ENCODE measurements around the gene ADAM22.

The ADAM22 gene

GRCh38 chr7:88230646-88231045, 296.6 kb downstream of the ADAM22 start:
- Histone ChIP-seq H3K9ac (ENCODE audit: low read length) (no peak overlapping the region), H3K4me2 (ENCODE audit: low read length) (no peak overlapping the region), H4K20me1 (ENCODE audit: insufficient read depth, low read length) (no peaks in the 10 kb centered on the region), H3K4me1 (ENCODE audit: low read length) (no peaks in the 10 kb centered on the region), H3K4me3 (ENCODE audit: low read length) (no peak overlapping the region), H2AFZ (ENCODE audit: low read depth, low read length) (no peak overlapping the region), H3K79me2 (ENCODE audit: low read length) (no peaks in the 10 kb centered on the region), H3K9me3 (ENCODE audit: insufficient read depth, low read length) (peaks cover 5% of the 10 kb centered on the region; the same call in 1 of the 2 replicates), H3K36me3 (replicated peaks; ENCODE audit: low read depth, low read length) (no peaks in the 10 kb centered on the region), H3K27me3 (ENCODE audit: low read depth, low read length) (no peaks in the 10 kb centered on the region), H3K27ac (ENCODE audit: low read length) (no peak overlapping the region)
- TF ChIP-seq, protein P1, sequence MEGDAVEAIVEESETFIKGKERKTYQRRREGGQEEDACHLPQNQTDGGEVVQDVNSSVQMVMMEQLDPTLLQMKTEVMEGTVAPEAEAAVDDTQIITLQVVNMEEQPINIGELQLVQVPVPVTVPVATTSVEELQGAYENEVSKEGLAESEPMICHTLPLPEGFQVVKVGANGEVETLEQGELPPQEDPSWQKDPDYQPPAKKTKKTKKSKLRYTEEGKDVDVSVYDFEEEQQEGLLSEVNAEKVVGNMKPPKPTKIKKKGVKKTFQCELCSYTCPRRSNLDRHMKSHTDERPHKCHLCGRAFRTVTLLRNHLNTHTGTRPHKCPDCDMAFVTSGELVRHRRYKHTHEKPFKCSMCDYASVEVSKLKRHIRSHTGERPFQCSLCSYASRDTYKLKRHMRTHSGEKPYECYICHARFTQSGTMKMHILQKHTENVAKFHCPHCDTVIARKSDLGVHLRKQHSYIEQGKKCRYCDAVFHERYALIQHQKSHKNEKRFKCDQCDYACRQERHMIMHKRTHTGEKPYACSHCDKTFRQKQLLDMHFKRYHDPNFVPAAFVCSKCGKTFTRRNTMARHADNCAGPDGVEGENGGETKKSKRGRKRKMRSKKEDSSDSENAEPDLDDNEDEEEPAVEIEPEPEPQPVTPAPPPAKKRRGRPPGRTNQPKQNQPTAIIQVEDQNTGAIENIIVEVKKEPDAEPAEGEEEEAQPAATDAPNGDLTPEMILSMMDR (IDR thresholded peaks at IDR 0.05; ENCODE audit: low read depth, low read length): no peak
- TF ChIP-seq EZH2phosphoT487 (IDR thresholded peaks at IDR 0.05; ENCODE audit: low read depth): no peak

GRCh38 chr7:88233828-88234227, 299.8 kb downstream of the ADAM22 start:
- TF ChIP-seq EZH2phosphoT487 (IDR thresholded peaks at IDR 0.05; ENCODE audit: low read depth): no peak
- TF ChIP-seq, protein P1 (IDR thresholded peaks at IDR 0.05; ENCODE audit: low read depth, low read length): no peak
- H3K4me2 ChIP-seq (ENCODE audit: low read length): no peak overlapping the region
- peaks cover 3% of the 10 kb centered on the region; the same call in 1 of the 2 replicates for H3K9me3 ChIP-seq (ENCODE audit: insufficient read depth, low read length)
- H3K27ac ChIP-seq (ENCODE audit: low read length): no peak overlapping the region
- H3K36me3 ChIP-seq (replicated peaks; ENCODE audit: low read depth, low read length): no peaks in the 10 kb centered on the region
- H3K4me3 ChIP-seq (ENCODE audit: low read length): no peak overlapping the region
- no peaks in the 10 kb centered on the region for H3K79me2 ChIP-seq (ENCODE audit: low read length)
- no peak overlapping the region for H3K9ac ChIP-seq (ENCODE audit: low read length)
- no peaks in the 10 kb centered on the region for H3K4me1 ChIP-seq (ENCODE audit: low read length)
- H4K20me1 ChIP-seq (ENCODE audit: insufficient read depth, low read length): no peaks in the 10 kb centered on the region
- no peaks in the 10 kb centered on the region for H3K27me3 ChIP-seq (ENCODE audit: low read depth, low read length)
- no peak overlapping the region for H2AFZ ChIP-seq (ENCODE audit: low read depth, low read length)

DNA sequence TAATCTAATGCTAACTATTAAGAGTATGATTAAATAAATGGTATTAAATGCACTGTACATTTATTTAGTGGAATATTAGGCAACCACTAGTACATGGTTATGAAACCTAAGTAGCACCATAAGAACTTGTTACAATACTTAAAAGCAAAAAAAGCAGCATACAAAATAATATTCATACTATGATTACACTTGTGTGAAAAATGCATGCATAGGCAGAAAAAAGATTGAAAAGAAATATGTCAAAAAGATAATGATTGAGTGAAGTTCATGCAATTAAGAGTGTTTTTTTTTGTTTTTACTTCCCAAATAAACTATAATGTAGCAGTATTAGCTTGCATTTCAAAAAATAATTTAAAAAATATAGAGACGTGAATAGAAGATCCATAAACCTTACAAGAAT, 305.8 kb downstream of the ADAM22 start:
- TF ChIP-seq, protein P1 (IDR thresholded peaks at IDR 0.05; ENCODE audit: low read depth, low read length): no peak
- no peak for TF ChIP-seq EZH2phosphoT487 (IDR thresholded peaks at IDR 0.05; ENCODE audit: low read depth)
- no peaks in the 10 kb centered on the region for H3K36me3 ChIP-seq (replicated peaks; ENCODE audit: low read depth, low read length)
- H3K9me3 ChIP-seq (ENCODE audit: insufficient read depth, low read length): no peaks in the 10 kb centered on the region
- H3K27me3 ChIP-seq (ENCODE audit: low read depth, low read length): no peaks in the 10 kb centered on the region
- no peak overlapping the region for H3K4me3 ChIP-seq (ENCODE audit: low read length)
- H3K79me2 ChIP-seq (ENCODE audit: low read length): no peaks in the 10 kb centered on the region
- no peak overlapping the region for H3K4me2 ChIP-seq (ENCODE audit: low read length)
- no peak overlapping the region for H2AFZ ChIP-seq (ENCODE audit: low read depth, low read length)
- no peak overlapping the region for H3K9ac ChIP-seq (ENCODE audit: low read length)
- peaks cover 4% of the 10 kb centered on the region; the same call in 1 of the 2 replicates for H3K4me1 ChIP-seq (ENCODE audit: low read length)
- H3K27ac ChIP-seq (ENCODE audit: low read length): no peak overlapping the region
- H4K20me1 ChIP-seq (ENCODE audit: insufficient read depth, low read length): no peaks in the 10 kb centered on the region

DNA sequence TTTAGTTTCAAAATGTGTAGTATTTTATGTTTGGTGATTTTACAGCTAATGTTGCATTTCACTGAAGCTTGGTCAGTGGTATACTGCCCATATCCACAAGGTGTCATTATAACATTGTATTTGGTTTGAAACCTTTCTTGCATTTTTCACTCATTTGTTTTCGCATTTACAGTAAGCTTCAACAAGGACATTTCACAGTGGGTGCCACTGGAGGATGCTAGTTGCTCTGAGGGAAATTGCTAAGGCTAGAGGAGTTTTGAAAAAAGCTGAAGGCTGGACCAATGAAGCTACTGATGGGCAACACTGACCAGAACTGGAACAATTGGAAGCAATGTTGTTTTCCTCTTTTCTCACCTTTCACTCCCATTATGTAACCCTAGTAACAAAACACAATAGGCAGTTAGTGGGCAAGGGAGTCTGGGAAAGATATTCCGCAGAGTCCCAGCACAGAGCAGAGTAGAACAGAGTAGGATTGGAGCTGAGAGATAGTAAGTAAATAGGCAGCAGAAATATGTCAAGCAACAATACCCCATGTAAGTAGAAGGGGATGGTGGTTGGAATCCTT, 309.4 kb downstream of the ADAM22 start:
- H3K79me2 ChIP-seq (ENCODE audit: low read length): no peaks in the 10 kb centered on the region
- no peak for TF ChIP-seq EZH2phosphoT487 (IDR thresholded peaks at IDR 0.05; ENCODE audit: low read depth)
- TF ChIP-seq, protein P1 (IDR thresholded peaks at IDR 0.05; ENCODE audit: low read depth, low read length): peak; percentile 96
- H2AFZ ChIP-seq (ENCODE audit: low read depth, low read length): 0 out of 2 replicates have a peak overlapping the region, but pooled peaks have one; percentile 8
- no peaks in the 10 kb centered on the region for H3K36me3 ChIP-seq (replicated peaks; ENCODE audit: low read depth, low read length)
- no peak overlapping the region for H3K27ac ChIP-seq (ENCODE audit: low read length)
- peaks cover 4% of the 10 kb centered on the region; the same call in 1 of the 2 replicates for H3K4me1 ChIP-seq (ENCODE audit: low read length)
- H3K4me2 ChIP-seq (ENCODE audit: low read length): peak overlapping the region; percentile 28
- H3K9ac ChIP-seq (ENCODE audit: low read length): no peak overlapping the region
- H3K27me3 ChIP-seq (ENCODE audit: low read depth, low read length): no peaks in the 10 kb centered on the region
- H4K20me1 ChIP-seq (ENCODE audit: insufficient read depth, low read length): no peaks in the 10 kb centered on the region
- no peak overlapping the region for H3K4me3 ChIP-seq (ENCODE audit: low read length)
- no peaks in the 10 kb centered on the region for H3K9me3 ChIP-seq (ENCODE audit: insufficient read depth, low read length)

Data from OCI-LY3 (cell line).